NCI-H446 (cell line): ENCODE results near the gene CCDC85C.

Source experiments
- DNase-seq, 2 experiments: peaks; one replicate each; lab custom pipeline; 2025; lab: John Stamatoyannopoulos, UW

The CCDC85C gene

DNA sequence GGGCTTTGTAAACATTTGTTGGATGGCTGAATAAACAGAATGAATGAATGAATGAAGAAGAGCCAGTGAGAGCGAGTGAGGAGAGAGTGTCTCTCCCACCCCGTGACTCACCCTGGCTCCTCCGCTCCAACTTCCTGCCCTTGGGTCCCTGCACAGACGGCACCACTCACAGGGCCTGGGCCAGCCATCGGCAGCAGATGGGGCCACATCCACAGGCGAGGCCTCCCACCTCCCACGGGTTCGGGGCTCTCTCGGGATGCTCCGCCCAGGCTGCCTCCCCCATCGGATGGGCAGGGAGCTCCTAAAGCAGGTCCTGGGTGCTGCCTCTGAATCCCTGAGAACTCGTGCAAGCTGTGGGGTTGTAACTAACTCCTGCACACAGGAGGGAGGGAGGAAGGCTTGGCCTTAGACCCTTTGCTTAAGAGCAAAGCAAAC, 81.5 kb downstream of the CCDC85C start:
- peak in 1 of 2 experiments; percentile 27 for DNase-seq

DNA sequence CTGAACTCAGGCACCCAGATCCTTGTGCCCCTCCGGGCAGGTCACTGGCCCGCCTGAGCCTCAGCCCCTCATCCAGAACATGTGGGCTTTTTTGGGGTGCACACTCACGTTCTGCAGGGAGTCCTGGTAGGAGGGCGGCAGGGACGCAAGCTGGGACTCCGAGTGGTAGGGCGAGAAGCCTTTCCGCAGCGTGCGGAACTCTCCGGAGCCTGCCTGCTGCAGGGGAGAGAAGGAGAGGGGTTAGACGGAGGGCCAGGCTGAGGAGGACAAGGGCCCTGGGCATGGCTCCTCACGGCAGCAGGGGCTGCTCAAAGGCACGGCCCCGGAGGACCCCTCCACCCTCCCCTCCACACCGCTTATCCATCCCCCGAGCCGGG, 82.0 kb downstream of the CCDC85C start:
- no peak for DNase-seq

DNA sequence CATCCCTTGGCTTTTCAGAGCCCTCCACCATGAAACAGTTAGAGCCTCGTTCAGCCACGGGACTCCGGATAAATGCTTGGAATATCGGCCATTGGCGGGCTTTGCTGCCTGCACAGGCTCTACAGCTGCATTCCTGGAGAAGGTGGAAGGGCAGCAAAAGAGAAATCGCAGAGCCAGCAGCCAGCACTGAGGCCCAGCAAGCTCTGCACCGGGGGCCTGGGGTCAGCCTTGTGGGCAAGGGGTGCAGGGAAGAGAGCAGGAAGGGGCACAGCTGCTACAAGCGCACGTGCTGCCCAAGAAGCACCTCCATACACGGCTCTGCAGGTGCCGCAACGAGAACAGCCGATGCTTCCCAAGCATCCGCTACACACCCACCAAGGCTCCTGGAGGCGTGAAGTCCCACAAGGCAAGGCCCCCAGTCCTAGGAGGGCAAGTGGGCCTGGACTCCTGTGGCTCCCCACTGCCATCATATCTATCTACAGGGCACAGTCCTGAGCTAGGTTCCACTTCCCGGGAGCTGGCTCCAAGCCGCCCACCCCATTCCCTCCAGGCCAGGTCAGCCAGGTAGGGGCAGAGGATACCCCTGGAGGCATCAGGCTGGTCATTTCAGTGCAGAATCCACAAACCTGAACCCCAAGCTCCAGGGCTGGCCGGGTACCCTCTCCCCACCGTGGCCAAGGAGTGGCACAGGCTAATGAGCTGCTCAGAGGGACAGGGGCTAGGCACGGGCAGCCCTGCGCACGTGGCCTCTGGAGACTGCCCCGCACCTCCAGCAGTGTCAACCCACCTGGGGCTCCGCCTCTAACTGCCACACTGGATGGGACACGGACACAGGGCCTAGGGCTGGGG, 82.6 kb downstream of the CCDC85C start:
- DNase-seq, result no peak

DNA sequence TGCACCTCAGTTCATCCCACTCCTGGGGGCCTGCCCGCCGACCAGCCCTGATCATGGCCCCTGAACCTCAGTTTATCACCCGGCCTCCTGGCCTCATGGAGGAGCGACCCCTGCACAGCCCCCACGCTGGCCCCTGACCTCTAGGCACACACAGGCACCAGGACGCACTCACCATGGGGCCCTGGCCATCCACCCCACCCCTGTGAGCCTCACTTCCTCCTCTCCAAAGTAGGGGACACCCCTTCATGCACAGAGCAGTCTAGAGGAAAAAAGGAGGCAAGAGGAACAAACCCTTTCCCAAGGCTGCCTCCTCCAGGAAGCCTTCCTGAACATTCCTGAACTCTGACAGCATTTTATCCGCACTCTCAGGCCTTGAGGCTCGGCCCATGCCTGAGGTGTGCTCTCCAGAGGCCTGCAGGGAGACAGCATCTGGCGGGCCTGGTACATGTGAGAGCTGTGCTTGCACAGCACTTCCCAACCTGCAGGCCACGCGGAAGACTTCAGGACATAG, 83.4 kb downstream of the CCDC85C start:
- DNase-seq, result no peak

DNA sequence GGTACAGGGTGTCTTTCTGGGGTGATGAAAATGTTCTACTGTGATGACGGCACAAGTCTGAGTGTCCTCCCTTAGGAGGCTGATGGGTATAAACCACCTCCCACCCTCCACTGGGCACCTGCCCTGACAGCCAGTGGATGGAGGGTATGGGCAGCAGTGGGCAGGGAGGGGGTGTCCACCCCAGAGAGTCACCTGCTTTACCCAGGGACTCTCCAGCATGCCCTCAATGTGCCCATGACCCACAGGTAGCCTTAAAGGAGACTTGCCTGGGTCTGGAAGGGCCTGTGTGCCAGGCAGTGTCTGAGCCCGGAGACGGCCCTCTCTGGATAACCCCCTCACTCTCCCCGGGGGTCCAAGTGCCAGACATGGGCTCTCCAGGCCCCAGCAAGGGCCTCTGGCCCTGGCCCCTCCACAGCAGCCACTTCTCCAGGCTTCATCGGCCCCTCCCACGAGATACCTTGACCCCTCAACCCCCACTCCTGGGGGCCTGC, 84.0 kb downstream of the CCDC85C start:
- no peak for DNase-seq

DNA sequence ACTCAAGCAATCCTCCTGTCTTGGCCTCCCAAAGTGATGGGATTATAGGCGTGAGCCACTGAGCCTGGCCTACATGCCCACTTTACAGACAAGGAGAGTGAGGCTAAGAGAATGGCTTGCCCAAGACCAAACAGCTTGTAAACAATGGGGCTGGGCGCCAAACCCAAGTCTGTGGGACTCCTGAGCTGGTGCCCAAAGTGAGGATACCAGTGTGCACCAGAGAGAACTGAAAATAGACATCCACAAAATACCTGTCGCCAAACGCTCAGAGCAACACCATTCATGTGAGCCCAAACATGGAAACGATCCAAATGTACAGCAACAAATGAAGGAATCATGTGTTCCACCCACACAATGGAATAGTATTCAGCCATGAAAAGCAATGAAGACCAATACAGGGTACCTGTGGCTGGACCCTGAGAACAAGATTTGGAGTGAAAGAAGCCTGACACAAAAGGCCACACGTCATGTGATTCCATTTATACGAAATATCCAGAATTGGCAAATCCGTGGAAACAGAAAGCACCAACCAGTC, 84.6 kb downstream of the CCDC85C start:
- DNase-seq, result no peak

DNA sequence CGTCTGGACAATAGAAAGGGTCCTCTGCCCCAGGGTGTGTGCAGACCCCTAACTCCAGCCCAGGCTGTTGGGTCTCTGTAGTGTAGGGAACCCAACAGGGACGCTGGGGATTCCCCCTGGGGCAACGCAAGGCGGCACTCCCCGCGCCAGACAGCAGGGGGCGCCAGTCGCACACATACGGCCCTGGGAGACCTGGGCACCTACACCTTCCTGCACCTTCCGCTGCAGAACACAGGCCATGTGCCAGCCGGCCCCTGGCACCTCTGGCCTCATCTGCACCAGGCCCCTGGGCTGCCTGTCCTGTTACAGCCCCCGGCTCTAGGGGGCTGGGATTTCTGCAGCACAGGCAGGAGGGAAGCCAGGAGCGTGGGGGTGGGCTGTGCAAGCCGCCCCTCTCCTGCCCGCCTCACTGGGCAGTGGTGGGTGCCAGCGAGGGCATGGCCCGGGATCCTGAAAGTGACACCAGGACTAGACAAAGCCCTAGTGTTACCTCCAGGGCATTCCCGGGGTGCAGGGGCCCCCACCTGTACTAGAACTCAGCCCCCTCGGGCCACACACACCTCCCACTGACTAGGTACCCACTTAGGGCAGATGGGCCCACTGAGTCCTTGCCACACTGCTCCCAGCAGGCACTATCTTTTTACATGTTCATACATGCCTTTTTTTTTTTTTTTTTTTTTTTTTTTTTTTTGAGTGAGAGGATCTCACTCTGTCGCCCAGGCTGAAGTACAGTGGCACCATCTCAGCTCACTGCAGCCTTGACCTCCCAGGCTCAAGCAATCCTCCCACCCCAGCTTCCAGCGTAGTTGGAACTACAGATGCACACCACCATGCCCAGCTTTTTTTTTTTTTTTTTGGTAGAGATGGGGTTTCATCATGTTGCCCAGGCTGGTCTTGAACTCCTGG, 85.3 kb downstream of the CCDC85C start:
- DNase-seq, result peak in 1 of 2 experiments; percentile 59

DNA sequence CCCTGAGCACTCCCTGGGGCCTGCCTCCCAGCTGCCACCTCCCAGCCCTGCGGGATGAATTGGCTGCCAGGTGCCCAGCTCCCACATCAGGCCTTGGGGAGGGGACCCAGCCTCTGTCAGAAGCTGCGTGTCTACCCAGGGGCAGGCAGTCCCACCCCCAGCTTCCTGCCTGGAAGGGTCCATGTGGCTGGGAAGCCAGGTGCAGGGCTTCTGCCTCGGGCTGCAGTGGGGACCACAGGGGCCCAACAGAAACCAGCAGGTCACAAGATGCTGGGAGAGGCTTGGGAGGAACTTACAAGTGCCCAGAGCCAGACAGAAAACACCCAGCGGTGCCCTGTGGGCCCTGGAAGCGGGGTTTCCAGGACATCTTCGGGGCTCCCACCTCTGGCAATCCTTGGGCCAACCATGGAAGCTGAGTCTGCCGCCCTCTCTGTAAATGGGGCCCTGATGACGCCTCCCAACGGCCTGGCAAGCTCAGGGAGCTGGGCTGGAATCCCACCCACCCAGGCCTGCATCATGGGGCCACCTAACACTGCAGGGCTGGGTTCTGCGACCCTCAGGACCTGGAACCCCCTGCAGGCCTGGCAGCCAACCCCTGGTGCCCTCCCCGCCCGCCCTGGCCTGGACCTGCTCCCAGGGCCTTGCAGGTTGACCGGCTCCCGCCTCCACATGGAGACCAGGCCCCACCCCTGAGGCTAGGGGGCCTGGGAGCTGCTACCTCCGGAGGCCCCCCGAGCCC, 86.2 kb downstream of the CCDC85C start:
- no peak for DNase-seq

DNA sequence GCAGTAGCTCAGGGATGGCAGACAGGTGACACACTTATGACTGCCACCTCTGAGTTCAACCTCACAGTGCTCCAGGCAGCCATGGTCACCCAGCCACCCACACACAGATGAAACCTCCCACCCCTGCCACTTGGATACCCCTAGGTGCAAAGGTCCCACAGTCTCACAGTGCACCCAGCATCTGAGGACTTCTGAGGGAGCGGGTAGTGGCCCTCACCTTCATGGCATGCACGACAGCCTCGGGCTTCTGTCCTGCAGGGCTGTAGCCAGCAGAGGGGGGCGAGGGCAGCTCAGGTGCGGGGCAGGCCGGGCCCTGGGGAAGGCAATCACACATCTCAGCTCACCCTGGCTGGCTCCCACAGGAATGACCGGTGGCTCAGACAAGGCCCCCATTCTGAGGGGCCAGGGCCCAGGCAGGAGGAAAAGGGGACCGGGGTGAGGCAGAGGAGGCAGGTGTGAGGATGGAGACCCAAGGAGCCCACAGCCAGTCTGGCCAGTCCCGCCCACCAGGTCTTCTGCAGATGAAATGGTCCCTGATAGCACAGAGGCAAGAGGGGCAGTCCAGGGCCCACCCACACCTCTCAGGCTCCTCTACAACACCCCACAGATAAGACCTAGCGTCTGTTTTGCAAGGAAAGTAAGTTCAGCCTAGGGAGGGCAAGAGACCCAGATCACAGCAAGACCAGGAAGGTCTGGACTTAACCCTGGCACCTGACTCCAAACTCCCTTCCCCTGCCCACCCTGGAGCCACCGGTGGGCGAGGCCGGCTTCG, 87.0 kb downstream of the CCDC85C start:
- DNase-seq, result no peak

DNA sequence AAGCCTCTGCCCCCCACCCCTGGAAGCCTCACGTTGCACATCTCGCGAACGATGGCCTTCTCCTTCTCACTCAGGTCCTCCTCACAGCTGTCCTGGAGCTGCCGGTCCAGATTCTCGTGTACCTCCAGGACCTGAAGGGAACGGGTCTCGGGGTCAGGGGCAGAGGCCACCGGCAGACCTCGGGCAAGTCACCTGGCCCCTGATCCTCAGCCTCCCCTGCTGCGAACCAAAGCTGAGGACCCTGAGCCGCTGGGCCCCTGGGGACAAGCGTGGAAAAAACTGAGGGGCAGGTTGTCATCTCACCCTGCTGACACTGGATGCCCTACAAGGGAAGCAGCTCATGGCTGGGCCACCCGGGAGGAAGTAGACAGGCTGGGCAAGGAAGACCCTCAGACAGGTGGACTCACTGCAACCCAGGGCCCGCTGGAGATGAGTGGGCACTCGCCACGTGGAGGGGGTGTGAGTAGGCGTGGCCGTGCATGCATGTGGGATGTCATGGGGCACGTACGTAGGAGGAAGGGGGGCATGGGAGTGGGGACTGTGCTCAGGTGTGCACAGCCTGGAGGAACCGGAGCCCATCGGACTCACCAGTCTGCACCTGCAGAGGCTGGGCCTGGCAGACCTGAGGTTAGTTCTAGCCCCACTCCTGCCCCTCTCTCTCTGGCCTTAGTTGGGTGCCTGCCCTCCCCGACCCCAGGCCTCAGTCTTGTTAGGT, 87.7 kb downstream of the CCDC85C start:
- DNase-seq, result no peak

DNA sequence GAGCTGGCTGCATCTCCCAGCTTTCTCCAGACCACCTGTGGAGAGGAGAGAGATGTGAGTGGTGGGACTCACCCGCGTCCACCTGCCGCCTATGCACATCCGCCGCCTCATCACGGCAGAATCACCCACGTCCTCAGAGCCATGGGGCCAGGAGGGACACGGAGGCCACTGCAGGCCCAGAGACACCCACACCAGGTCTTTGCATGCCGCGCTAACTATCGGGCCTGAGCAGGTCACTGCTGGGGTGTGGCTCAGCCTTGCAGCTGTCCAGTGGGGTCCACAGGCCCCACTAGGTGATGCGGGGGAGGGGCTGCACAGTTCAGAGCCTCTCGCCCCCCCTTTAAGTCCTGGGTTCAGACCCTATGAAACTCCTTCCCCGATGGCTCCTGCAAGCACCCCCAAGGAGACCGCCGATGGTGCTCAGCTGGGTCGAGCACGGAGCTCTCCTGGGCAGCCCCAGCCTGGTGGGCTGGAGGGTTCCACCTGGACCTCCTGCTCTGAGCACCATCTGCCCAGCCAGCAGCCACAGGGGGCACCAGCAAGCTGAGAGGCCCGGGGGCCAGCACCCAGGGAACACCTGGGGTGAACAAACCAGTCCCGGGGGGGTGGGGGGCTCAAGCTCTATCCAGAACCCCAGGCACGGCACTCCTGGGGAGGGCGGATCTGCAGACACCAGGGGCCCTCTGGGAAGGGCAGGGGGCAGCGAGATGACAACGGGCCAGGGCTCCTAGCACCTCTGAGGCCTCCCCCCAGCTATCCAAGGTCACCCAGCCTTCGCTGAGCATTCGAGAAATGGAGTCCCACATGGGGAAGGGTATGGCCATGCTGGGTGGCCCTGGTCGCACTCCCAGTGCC, 88.5 kb downstream of the CCDC85C start:
- DNase-seq, result no peak

DNA sequence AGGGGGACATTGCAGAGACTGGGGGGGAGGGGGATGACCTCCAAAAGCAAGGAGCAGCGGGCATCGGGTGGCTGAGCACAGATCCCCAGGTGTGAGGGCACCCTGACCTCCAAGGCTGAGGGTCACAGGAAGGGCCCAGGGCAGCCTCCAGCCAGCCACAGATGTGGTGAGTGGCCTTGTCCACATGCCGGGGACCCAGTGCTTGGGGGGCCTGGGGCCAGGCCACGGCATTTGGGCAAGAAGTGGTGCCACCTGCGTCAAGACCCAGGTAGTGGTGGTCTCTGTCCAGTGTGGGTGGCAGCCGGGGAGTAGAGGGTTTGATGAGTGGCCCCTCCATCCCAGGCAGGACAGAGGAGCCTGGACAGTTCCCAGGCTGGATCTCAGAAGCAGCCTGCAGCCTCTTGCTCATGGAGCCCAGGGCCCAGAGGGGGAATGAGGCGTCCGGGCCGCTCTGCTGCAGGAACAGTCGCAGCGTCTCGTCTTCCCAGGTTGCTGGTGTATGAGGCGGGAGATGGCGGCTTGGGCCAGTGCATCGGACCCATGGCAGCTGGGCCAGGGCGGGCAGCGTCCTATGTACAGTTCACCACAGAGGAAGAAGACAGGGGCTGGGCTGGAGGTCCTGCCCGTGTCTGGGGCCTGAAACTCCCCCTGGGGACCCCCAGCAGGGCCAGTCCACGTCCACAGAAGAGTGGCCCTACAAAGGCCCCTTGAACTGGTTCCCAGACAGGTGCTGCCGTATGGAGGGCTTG, 89.3 kb downstream of the CCDC85C start:
- DNase-seq, result no peak

DNA sequence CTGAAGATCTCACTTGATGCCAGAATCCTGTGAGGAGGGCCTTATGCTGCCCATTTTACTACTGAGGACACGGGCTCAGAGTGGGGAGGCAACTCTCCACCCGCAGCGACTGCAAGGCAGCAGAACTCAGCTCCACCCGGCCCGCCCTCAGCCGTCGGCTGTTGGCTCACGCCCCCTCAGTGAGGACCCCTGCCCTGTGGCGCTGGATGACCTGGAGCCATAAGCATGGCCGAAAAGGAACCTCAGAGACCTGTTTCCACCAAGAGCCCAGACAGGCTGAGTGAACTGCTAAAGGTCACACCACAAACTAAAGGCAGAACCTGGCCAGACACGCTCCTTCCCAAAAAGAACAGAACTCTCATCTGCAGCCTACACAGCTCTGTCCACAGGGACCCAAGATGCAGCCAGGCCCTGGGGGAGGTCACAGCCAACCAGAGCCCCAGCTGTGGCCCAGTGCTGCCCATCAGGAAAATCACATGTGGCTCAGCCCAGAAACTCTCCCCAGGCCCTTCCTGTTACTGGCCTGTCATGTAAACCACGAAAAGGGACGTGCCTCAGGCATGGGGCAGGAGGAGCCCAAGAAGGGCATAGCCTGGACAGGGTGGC, 90.0 kb downstream of the CCDC85C start:
- no peak for DNase-seq

DNA sequence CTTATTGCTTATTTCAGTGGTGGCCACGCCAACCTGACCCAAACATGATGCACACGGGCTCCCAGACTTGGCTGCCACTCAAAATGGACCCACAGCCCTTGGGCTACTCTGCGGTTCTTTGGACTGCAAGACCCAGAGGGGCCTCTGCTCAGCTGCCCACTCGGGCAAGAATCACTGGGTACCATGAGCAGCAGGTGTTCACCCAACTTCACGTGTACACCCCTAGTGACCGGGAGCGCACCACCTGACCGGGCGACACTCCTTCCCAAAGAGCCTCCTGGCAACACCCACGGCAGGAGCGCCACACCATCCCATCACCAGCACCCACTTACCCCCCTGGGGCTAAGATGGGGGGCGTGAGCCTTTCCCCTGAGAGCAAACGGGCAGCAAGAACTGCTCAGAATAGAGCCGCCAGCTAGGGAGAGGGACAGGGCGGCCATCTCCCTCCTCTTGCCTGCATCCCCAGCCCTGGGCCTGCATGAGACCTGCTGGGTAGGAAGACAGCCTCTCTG, 90.8 kb downstream of the CCDC85C start:
- no peak for DNase-seq

DNA sequence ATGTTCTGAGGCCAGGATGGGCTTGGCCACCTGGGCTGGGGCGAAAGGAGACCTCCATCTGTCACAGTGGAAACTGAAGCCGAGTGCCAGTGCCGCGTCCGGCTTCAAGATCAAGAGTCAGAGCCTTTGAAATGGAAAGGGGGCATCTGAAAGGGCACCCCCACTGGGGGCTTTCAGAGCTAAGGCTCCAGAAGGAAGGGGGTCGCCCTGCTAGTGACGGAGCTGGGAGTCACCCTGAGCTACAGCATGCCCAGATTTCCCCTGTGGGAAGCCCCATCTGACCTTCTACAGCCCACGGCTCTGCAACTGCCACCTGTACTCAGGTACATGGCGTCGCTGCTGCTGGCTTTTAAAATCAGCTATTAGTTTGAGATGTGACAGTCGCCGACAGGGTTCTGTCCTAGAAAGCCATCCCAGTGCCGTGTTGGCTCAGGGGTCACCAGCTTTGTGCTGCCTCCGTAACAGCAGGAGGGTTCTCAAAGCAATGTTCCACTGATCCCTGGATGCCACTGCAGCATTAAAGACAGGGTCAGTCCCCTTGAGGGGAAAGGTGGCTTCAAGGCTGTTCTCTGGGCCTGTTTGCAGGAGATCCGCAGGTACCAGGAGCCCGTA, 91.3 kb downstream of the CCDC85C start:
- no peak for DNase-seq

DNA sequence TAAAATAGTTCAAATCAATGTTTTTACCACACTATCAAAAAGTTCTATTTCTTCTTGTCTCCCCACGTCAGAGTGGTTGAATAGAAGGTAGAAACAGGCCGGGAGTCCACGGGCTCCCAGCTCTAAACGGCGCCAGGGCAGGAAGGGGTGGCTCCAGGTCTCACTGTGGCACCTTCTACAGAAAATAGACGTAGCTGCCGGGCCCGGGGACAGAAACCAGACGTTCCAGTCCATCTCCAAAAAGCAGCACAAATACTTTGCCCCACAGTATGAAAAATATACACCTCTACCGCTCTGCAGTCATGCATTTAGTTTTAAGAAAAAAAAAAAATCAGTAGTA, 91.9 kb downstream of the CCDC85C start:
- no peak for DNase-seq

DNA sequence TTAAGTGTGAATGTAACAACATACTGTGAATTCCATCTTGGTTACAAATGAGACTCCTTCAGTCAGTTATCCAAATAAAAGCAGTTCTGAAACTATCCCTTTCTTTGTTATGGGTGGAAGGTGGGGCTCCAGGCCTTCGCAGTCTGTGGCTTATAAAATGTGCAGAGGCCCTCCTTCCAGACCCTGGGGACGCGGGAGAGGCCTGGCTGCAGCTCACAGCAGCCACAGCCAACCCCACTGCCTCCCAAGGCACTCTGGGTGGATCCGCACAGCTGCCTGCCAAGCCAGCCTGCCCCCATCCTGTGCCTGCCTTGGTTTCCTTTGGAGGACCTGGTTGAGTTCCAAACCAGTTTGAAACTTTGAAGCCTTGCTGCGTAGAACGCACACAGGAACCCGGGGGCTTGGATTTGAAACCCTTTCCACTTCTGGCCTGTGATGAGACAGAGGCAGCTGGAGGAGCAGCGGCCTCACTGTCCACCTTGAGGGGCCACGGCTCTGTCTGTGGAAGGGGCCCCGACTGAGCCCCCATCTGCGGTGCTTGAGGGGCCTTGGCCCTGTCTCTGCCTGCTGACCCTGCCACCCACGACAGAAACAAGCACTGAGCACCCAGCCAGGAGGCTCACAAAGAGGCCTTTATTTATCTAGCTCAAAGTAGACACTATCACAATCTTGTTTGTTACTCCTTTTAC, 92.4 kb downstream of the CCDC85C start:
- DNase-seq, result no peak
